ENCODE measurements around the gene ZNRF1. TPM values are rescaled to one million over a fixed set of nuclear protein-coding genes. Genes with fewer than 3 reads are reported as not detected.

ZNRF1 gene
- total RNA-seq, 1 experiment from 2014 or later = 52.3 TPM

- intact Hi-C loops (cut with micrococcal nuclease; ENCODE audit: unreplicated experiment) = no loop called here
- no peak for ATAC-seq
Measured at GRCh38 chr16:75063549-75064088, 64.8 kb downstream of the ZNRF1 start.

GRCh38 chr16:75064403-75065148 lies 65.8 kb downstream of the ZNRF1 start:
- ChIA-PET CTCF (interaction anchor here (0.9 kb wide), 1 partner anchor 47 kb away, joined by 3 read pairs; no protein-coding TSS in a partner anchor), POLR2A (interaction anchor here (0.7 kb wide), 1 partner anchor 215 kb away, joined by 4 read pairs; no protein-coding TSS in a partner anchor)
- Histone ChIP-seq H3K27me3 (ENCODE audit: control insufficient read depth, insufficient read depth, low read length) (no peaks in the 10 kb centered on the region), H3K36me3 (ENCODE audit: control insufficient read depth, insufficient read depth, low read length) (no peaks in the 10 kb centered on the region), H3K4me1 (ENCODE audit: control insufficient read depth, insufficient read depth, low read length) (peaks cover 36% of the 10 kb centered on the region), H3K4me3 (ENCODE audit: low read depth in 2 of 2, low read length in 2 of 2) (no peak overlapping the region), H3K27ac (ENCODE audit: low read length) (peak overlapping the region; percentile 51), H3K9me3 (ENCODE audit: control insufficient read depth, insufficient read depth, low read depth, low read length) (no peaks in the 10 kb centered on the region)
- BruUV-seq (replicated peaks) = no TSS peak
- in situ Hi-C loops (cut with HindIII; ENCODE audit: low pct_unique_long_range_greater_than_20kb, low sequenced_read_pairs) (no loop called here), intact Hi-C loops (cut with micrococcal nuclease; ENCODE audit: unreplicated experiment) (no loop called here)
- DNase-seq (ENCODE audit: low read depth, low spot score) = no peak
- no peak for TF ChIP-seq SIN3A (IDR thresholded peaks at IDR 0.05; ENCODE audit: borderline replicate concordance, insufficient read depth, low read depth, low read length)
- TF ChIP-seq TCF7L2 (IDR thresholded peaks at IDR 0.05; ENCODE audit: low read depth, low read length) = no peak
- TF ChIP-seq REST (IDR thresholded peaks at IDR 0.05; ENCODE audit: insufficient read depth in 1 of 2, low read depth in 2 of 2, low read length in 1 of 2) = no peak
- no peak for TF ChIP-seq POLR2AphosphoS5 (IDR thresholded peaks at IDR 0.05; ENCODE audit: low read depth, low read length)
- no peak for TF ChIP-seq CTCF (IDR thresholded peaks at IDR 0.05)
- peak; percentile 29 for ATAC-seq

More at GRCh38 chr16:75063549-75064088, 64.8 kb downstream of the ZNRF1 start:
- Histone ChIP-seq H3K36me3 (ENCODE audit: control insufficient read depth, insufficient read depth, low read length) (no peaks in the 10 kb centered on the region), H3K9me3 (ENCODE audit: control insufficient read depth, insufficient read depth, low read depth, low read length) (no peaks in the 10 kb centered on the region), H3K27ac (ENCODE audit: low read length) (peak overlapping the region; percentile 65; the same call in 1 of the 2 replicates), H3K4me3 (ENCODE audit: low read depth in 2 of 2, low read length in 2 of 2) (no peak overlapping the region), H3K4me1 (ENCODE audit: control insufficient read depth, insufficient read depth, low read length) (peaks cover 36% of the 10 kb centered on the region), H3K27me3 (ENCODE audit: control insufficient read depth, insufficient read depth, low read length) (no peaks in the 10 kb centered on the region)
- CTCF ChIA-PET = interaction anchor here (0.6 kb wide), 1 partner anchor 13 kb away, joined by 3 read pairs; no protein-coding TSS in a partner anchor
- POLR2A ChIA-PET = no interaction called here
- TF ChIP-seq SIN3A (IDR thresholded peaks at IDR 0.05; ENCODE audit: borderline replicate concordance, insufficient read depth, low read depth, low read length) = no peak
- no TSS peak for BruUV-seq (replicated peaks)
- DNase-seq (ENCODE audit: low read depth, low spot score) = no peak
- in situ Hi-C loops (cut with HindIII; ENCODE audit: low pct_unique_long_range_greater_than_20kb, low sequenced_read_pairs) = no loop called here

GRCh38 chr16:75065149-75065505 lies 66.3 kb downstream of the ZNRF1 start:
- TF ChIP-seq CTCF (IDR thresholded peaks at IDR 0.05) (no peak), SIN3A (IDR thresholded peaks at IDR 0.05; ENCODE audit: borderline replicate concordance, insufficient read depth, low read depth, low read length) (no peak), REST (IDR thresholded peaks at IDR 0.05; ENCODE audit: insufficient read depth in 1 of 2, low read depth in 2 of 2, low read length in 1 of 2) (no peak), TCF7L2 (IDR thresholded peaks at IDR 0.05; ENCODE audit: low read depth, low read length) (no peak), POLR2AphosphoS5 (IDR thresholded peaks at IDR 0.05; ENCODE audit: low read depth, low read length) (no peak)
- Histone ChIP-seq H3K27ac (ENCODE audit: low read length) (peak overlapping the region; percentile 51), H3K4me1 (ENCODE audit: control insufficient read depth, insufficient read depth, low read length) (peaks cover 42% of the 10 kb centered on the region), H3K9me3 (ENCODE audit: control insufficient read depth, insufficient read depth, low read depth, low read length) (no peaks in the 10 kb centered on the region), H3K4me3 (ENCODE audit: low read depth in 2 of 2, low read length in 2 of 2) (no peak overlapping the region), H3K36me3 (ENCODE audit: control insufficient read depth, insufficient read depth, low read length) (no peaks in the 10 kb centered on the region), H3K27me3 (ENCODE audit: control insufficient read depth, insufficient read depth, low read length) (no peaks in the 10 kb centered on the region)
- intact Hi-C loops (cut with micrococcal nuclease; ENCODE audit: unreplicated experiment) (no loop called here), in situ Hi-C loops (cut with HindIII; ENCODE audit: low pct_unique_long_range_greater_than_20kb, low sequenced_read_pairs) (no loop called here)
- ChIA-PET CTCF (interaction anchor here (0.9 kb wide), 1 partner anchor 46 kb away, joined by 3 read pairs; no protein-coding TSS in a partner anchor), POLR2A (no interaction called here)
- no TSS peak for BruUV-seq (replicated peaks)
- DNase-seq (ENCODE audit: low read depth, low spot score) (no peak), ATAC-seq (peak; percentile 64; the same call in 1 of the 2 replicates)
